ACC112 (cell line): ENCODE data around the gene SLC27A4.

ENCODE experiments used
- H2AFZ ChIP-seq: fragments of 200-600 bp; sonication (generic); one replicate; pipeline ENCODE4 v1.6.0; 2017; ENCODE audit warnings: antibody characterized with exemption, low read length; ENCODE audit not compliant: unreplicated experiment
- H3K27ac ChIP-seq: fragments of 200-600 bp; sonication (generic); 2 replicates; pipeline ENCODE4 v1.5.1; 2014; ENCODE audit warnings: low read depth, mild to moderate bottlenecking, antibody characterized with exemption, low read length, moderate library complexity
- H3K27me3 ChIP-seq: fragments of 200-600 bp; sonication (generic); 2 replicates; pipeline ENCODE4 v1.6.1; 2014; ENCODE audit warnings: mild to moderate bottlenecking, antibody characterized with exemption, low read length, moderate library complexity, mixed read lengths; ENCODE audit not compliant: insufficient read depth
- H3K36me3 ChIP-seq: fragments of 200-600 bp; sonication (generic); 2 replicates; pipeline ENCODE4 v1.6.1; 2016; ENCODE audit warnings: mild to moderate bottlenecking, antibody characterized with exemption, low read length, moderate library complexity, mixed read lengths; ENCODE audit not compliant: insufficient read depth
- H3K4me1 ChIP-seq: fragments of 200-600 bp; sonication (generic); one replicate; pipeline ENCODE4 v1.6.1; 2016; ENCODE audit warnings: low read length, mixed read lengths; ENCODE audit not compliant: insufficient read depth, unreplicated experiment, control insufficient read depth
- H3K4me3 ChIP-seq: fragments of 200-600 bp; sonication (generic); 2 replicates; pipeline ENCODE4 v1.5.1; 2014; ENCODE audit warnings: mild to moderate bottlenecking, low read depth, low read length
- H3K79me2 ChIP-seq: fragments of 200-600 bp; sonication (generic); one replicate; pipeline ENCODE4 v1.6.0; 2016; ENCODE audit warnings: low read length; ENCODE audit not compliant: control insufficient read depth, unreplicated experiment, insufficient read depth

SLC27A4 gene

DNA sequence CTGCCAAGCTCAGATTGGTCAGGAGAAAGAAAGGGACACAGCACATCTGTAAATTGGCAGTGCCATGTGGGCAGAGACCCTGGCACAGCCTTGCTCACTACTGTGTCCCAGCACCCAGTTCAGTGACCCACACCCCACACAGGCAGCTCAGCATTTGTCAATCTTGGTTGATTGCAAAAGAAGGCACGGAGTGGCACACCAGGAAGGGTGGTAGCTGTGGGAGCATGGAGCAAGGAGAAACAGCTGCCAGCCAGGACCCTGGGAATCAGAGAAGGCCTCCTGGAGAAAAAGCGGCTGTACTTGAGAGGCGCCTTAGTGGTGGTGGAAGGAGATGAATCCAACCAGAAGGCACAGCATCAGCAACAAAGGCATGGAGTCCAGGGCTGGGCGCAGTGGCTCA lies 3.5 kb downstream of the SLC27A4 start:
- Histone ChIP-seq H2AFZ (no peak overlapping the region), H3K27ac (no peak overlapping the region), H3K27me3 (no peaks in the 10 kb centered on the region)

GRCh38 chr9:128344931-128345605 lies 4.7 kb downstream of the SLC27A4 start:
- H3K4me1 ChIP-seq, result no peaks in the 10 kb centered on the region
- H3K4me3 ChIP-seq, result no peak overlapping the region
- no peaks in the 10 kb centered on the region for H3K27me3 ChIP-seq
- no peaks in the 10 kb centered on the region for H3K79me2 ChIP-seq
- no peak overlapping the region for H2AFZ ChIP-seq
- H3K36me3 ChIP-seq, result no peaks in the 10 kb centered on the region; the same call in 1 of the 2 replicates
- no peak overlapping the region for H3K27ac ChIP-seq

More for the DNA sequence above, 3.5 kb downstream of the SLC27A4 start:
- Histone ChIP-seq H3K4me1 (no peaks in the 10 kb centered on the region), H3K79me2 (no peaks in the 10 kb centered on the region), H3K4me3 (no peak overlapping the region), H3K36me3 (no peaks in the 10 kb centered on the region; the same call in 1 of the 2 replicates)

DNA sequence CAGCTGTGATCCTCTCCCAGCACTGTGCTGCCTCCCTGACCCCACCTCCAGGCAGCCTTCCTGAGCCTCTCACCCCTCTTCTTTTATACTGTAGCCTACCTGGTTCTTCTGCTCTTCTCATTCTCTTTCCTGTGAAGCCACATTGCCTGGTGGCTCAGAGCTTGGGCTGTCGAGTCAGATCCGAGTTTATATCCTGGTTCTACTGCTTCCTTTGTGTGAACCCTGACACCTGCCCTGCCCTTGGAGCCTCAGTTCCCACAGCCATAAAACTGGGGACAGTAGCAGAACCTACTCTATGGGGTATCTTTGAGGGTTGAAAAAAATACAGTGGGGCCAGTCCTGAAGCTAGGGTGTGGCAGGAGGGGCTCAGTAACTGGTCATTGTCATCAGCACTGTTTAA lies 8.8 kb downstream of the SLC27A4 start:
- Histone ChIP-seq H3K4me3 (no peak overlapping the region), H3K36me3 (no peaks in the 10 kb centered on the region; the same call in 1 of the 2 replicates)

GRCh38 chr9:128349772-128350171 lies 9.4 kb downstream of the SLC27A4 start:
- no peak overlapping the region for H3K4me3 ChIP-seq
- no peak overlapping the region for H3K27ac ChIP-seq
- H3K79me2 ChIP-seq, result no peaks in the 10 kb centered on the region
- no peaks in the 10 kb centered on the region for H3K4me1 ChIP-seq
- H2AFZ ChIP-seq, result no peak overlapping the region
- no peaks in the 10 kb centered on the region; the same call in 1 of the 2 replicates for H3K36me3 ChIP-seq
- H3K27me3 ChIP-seq, result no peaks in the 10 kb centered on the region

More for the DNA sequence above, 8.8 kb downstream of the SLC27A4 start:
- Histone ChIP-seq H2AFZ (no peak overlapping the region), H3K27me3 (no peaks in the 10 kb centered on the region), H3K4me1 (no peaks in the 10 kb centered on the region), H3K27ac (no peak overlapping the region), H3K79me2 (no peaks in the 10 kb centered on the region)

- no peak overlapping the region for H3K4me3 ChIP-seq
- no peaks in the 10 kb centered on the region for H3K36me3 ChIP-seq
- no peaks in the 10 kb centered on the region for H3K27me3 ChIP-seq
- H3K27ac ChIP-seq, result no peak overlapping the region
- no peak overlapping the region for H2AFZ ChIP-seq
- no peaks in the 10 kb centered on the region for H3K79me2 ChIP-seq
- no peaks in the 10 kb centered on the region for H3K4me1 ChIP-seq
These were observed 15.1 kb downstream of the SLC27A4 start for GRCh38 chr9:128355451-128355850.

GRCh38 chr9:128358090-128358489 lies 17.8 kb downstream of the SLC27A4 start:
- Histone ChIP-seq H3K79me2 (no peaks in the 10 kb centered on the region), H3K27ac (no peak overlapping the region), H3K36me3 (no peaks in the 10 kb centered on the region), H2AFZ (no peak overlapping the region), H3K4me1 (peaks cover 13% of the 10 kb centered on the region), H3K4me3 (no peak overlapping the region), H3K27me3 (no peaks in the 10 kb centered on the region)

- H3K27ac ChIP-seq, result no peak overlapping the region
- H3K4me3 ChIP-seq, result no peak overlapping the region
- H3K4me1 ChIP-seq, result peaks cover 13% of the 10 kb centered on the region
- no peaks in the 10 kb centered on the region for H3K79me2 ChIP-seq
- no peaks in the 10 kb centered on the region for H3K27me3 ChIP-seq
- H3K36me3 ChIP-seq, result no peaks in the 10 kb centered on the region
- H2AFZ ChIP-seq, result no peak overlapping the region
These were observed 18.5 kb downstream of the SLC27A4 start for GRCh38 chr9:128358861-128359260.

DNA sequence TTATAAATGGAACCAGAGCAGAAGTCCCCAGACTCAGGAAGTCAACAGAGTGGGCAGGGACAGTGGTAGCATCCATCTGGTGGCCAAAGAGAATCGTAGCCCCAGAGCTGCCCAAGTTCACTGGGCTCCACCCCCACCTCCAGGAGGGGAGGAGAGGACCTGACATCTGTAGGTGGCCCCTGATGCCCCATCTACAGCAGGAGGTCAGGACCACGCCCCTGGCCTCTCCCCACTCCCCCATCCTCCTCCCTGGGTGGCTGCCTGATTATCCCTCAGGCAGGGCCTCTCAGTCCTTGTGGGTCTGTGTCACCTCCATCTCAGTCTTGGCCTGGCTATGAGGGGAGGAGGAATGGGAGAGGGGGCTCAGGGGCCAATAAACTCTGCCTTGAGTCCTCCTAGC lies 20.5 kb downstream of the SLC27A4 start:
- H3K27ac ChIP-seq, result no peak overlapping the region
- H3K27me3 ChIP-seq, result no peaks in the 10 kb centered on the region

DNA sequence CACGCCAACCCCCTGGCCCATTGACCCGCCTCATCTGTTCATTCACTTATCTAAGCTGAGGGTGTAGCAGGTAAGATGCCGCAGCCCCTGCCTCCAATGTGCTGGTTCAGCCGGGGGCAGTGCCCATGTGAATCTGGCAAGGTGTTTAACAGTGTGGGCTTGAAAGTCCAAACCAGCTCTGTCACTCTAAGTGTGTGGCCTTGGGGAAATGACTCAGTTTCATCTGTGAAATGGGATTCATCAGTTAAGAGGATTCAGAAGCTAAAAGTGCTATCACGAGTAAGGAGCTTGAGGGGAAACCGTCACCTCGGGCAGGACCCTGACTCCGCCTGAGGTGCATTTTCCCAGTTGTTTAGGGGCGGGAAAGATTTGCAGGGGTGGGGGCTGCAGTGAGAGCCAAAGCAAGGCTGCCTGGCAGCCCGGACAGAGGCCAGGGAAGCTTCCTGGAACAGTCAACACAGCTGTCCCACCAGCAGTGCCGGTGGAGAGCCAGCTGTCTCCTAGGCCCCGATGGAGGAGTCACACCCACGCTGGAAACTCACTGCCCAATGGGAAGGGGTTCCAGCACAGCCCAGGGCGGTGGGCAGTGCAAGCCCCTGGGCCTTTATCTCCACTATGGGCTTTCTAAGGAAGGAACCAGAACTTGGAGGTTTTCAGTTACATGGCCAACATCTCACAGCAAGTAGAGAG lies 21.1 kb downstream of the SLC27A4 start:
- no peak overlapping the region for H3K27ac ChIP-seq
- H3K79me2 ChIP-seq, result no peaks in the 10 kb centered on the region
- H3K27me3 ChIP-seq, result no peaks in the 10 kb centered on the region
- peak overlapping the region; percentile 71 for H3K4me3 ChIP-seq
- peaks cover 13% of the 10 kb centered on the region for H3K4me1 ChIP-seq
- no peaks in the 10 kb centered on the region for H3K36me3 ChIP-seq
- peak overlapping the region; percentile 49 for H2AFZ ChIP-seq

More for the DNA sequence above, 20.5 kb downstream of the SLC27A4 start:
- H2AFZ ChIP-seq, result no peak overlapping the region
- H3K79me2 ChIP-seq, result no peaks in the 10 kb centered on the region
- peaks cover 13% of the 10 kb centered on the region for H3K4me1 ChIP-seq
- no peaks in the 10 kb centered on the region for H3K36me3 ChIP-seq
- H3K4me3 ChIP-seq, result no peak overlapping the region

GRCh38 chr9:128361986-128362646 lies 21.8 kb downstream of the SLC27A4 start:
- Histone ChIP-seq H3K79me2 (no peaks in the 10 kb centered on the region), H2AFZ (peak overlapping the region; percentile 49), H3K4me1 (peaks cover 13% of the 10 kb centered on the region), H3K4me3 (peak overlapping the region; percentile 71), H3K27me3 (no peaks in the 10 kb centered on the region), H3K27ac (no peak overlapping the region), H3K36me3 (no peaks in the 10 kb centered on the region)
